ENCODE results near the gene TMEM186. TPM values are rescaled to one million over a fixed set of nuclear protein-coding genes. Genes with fewer than 3 reads are reported as not detected.
A peak's percentile ranks its signal among the peaks of the same experiment; 100 is the strongest.
"Not testable (repeated sequence)": the region's sequence is repeated elsewhere in the genome, so short reads cannot be mapped to it uniquely, and the experiment has no call there.

The TMEM186 gene
- 7.5 and 11.7 TPM in 2 replicates for total RNA-seq (2014; rRNA removed; shearing (Covaris generic))

- peak; percentile 96 for DNase-seq (ENCODE audit: low spot score)
Measured at GRCh38 chr16:8797364-8798173, at the start of gene TMEM186, which contains the start of gene PMM2. TMEM186 (minus strand) TSS chr16:8797639; CDS start chr16:8797614, 25 bp downstream. PMM2 (plus strand) TSS chr16:8797839; CDS start chr16:8797883, 44 bp downstream.

DNA sequence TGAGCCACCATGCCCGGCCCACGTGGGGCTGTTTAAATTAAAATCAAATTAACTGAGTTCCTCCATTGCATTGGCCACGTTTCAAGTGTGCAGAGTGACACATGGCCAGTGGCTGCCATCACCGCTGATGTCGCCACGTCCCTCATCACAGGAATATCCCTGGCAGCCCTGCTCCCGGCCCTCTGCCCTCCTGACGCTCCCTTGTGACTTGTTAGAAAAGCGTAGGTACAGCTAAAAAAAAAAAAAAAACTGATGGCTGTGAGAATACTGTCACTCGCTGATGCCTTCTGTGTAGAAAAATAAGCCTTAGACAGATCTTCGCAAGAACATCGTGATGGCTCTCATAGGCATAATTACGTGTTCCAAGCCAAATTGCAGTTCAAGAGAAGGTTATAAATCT, 49.7 kb upstream of the TMEM186 start:
- DNase-seq (ENCODE audit: low spot score) = no peak

DNA sequence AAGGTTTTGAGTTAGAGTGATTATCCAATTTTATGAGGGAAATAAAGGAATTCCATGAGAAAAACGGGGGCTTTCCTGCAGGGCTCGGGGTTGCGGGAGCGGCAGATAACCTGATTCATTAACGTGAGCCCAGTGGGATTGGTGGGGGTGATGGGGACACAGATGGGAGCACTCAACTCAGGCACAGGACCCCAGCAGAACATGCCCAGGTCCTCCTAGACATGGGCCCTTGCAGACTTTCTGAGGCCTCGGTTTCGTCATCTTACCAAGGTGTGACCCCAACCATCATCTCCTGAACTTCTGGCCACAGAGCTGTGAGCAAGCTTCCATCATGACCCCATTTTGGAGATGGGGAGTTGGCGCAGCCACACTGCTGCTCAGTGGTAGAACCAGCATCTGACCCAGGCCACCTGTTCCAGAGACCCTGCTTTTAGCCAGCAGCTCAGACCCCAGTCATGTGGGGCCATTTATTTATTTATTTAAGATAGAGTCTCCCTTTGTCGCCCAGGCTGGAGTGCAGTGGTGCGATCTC, 49.0 kb upstream of the TMEM186 start:
- DNase-seq (ENCODE audit: low spot score) = no peak

DNA sequence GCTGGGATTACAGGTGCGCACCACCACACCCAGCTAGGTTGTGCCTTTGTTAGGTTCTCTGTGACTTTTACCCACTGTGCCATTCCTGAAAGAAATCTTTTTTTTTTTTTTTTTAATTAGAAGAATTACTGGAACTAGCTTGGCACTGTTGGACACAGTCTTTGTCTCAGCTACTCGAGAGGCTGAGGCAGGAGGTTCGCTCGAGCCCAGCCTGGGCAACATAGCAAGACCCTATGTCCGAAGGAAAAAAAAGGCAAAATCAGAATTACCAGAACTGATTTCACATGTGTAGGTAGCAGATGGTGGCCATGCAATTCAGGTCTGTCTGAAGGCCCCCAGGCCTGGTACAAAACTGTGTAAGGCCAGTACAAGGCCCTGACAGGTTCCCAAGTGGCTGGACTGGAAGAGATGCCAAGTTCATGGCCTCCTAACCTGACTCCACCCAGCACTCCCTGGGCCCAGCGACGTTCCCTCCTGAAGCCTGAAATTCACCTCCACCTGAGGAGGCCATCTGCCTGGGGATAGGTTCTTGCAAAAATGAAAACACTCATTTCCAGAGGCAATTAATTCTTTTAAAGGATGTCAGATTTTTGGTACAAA, 48.4 kb upstream of the TMEM186 start:
- DNase-seq (ENCODE audit: low spot score) = no peak

DNA sequence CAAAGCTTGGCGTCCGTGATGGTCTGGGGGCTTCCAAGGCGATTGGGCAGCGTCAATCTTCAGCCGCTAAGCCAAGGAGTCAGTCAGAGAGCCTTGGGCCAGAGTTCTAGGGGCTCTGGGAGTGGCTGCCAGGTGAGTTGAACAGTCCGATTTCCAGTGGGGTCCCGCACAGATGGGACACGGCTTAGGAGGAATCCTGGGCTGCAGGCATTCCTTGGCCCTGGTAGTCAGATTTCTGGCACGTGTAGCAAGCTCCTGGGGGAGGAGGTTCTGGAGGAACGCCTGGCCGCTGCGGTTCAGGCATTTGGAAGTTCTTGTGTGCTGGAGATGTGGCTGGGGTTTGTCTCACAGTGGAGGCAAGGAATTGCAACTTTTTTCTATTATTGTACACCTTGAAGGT, 45.9 kb upstream of the TMEM186 start:
- not testable (repeated sequence) for DNase-seq (ENCODE audit: low spot score)

GRCh38 chr16:8842016-8842415, 44.6 kb upstream of the TMEM186 start:
- DNase-seq (ENCODE audit: low spot score) = not testable (repeated sequence)

GRCh38 chr16:8837594-8837993, 40.2 kb upstream of the TMEM186 start:
- DNase-seq (ENCODE audit: low spot score) = not testable (repeated sequence)

DNA sequence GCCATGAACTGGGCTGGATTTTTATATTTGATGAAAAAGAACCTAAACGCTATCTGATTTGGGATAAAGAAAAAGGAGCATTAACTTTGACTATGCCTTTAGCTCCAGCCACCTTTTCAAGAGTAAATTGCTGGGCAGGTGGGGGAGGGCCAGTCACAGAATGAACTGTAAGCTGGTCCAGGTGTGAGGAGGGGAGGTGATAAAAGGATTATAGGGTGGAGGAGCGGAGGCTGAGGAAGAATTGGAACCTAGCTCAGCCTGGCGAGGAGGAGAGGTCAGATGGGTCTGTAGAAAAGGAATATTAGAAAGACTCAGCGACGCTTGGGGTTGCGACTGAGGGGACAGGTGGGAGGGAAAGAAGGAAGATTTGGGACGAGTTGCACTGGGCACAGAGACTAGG, 39.4 kb upstream of the TMEM186 start:
- not testable (repeated sequence) for DNase-seq (ENCODE audit: low spot score)

DNA sequence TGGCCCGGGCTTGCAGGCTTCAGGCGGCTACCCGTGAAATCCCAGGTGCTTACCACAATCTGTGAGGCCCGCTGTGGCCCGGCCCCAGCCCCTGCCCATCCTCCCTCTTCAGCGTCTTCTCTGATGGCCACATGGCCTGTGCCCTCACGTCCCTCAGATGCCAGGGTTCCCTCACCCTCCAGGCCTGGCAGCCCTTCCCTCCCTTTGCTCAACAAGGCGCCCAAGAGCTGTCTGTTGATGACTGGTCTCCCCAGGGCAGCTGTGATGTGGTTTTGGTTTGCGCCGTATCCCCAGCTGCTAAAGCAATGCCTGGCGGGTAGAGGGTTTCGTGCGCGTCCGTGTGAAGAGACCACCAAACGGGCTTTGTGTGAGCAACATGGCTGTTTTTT, 35.3 kb upstream of the TMEM186 start:
- DNase-seq (ENCODE audit: low spot score) = no peak

DNA sequence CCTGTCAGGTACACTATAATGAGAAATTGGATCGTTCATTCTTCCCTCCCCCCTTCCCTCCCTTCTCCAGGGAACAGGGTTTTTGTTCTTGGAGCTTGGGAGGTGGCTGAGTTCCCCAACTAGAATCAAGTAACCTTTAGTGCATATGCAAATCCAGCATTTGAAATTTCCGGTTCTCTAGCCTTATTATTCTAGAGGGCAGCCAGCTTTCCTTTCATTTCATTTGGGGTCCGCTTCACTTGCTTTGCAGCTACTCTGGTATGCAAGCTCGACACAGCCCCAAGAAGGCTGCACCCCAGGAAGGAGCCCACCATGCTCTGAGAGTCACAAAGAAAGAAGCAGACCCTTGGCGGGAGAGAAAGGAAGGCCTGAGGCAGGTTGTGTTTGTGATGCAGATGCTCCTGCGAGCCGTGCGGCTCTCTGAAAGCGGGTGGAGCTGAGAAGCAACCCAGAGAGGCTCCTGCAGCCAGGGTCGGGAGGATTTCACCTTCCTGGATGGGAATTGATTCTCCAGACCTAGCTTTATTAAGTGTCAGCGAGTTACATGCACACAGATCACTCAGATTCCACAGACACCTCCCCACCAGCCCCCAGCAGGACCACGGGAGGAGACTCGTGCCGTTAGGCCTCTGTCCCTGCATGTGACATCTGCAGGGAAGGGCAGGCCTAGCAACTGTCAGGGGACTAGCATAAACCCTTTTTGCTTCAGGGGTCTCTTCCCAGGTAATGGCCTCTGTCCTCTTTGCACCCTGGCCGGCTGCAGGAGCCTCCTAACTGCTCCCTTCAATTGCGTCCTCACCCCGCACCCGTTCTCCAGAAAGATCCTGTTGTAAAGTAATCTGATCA, 34.7 kb upstream of the TMEM186 start:
- no peak for DNase-seq (ENCODE audit: low spot score)

GRCh38 chr16:8831450-8831849, 34.0 kb upstream of the TMEM186 start:
- no peak for DNase-seq (ENCODE audit: low spot score)

- DNase-seq (ENCODE audit: low spot score) = no peak
Measured at GRCh38 chr16:8828541-8829165, 31.2 kb upstream of the TMEM186 start.

DNA sequence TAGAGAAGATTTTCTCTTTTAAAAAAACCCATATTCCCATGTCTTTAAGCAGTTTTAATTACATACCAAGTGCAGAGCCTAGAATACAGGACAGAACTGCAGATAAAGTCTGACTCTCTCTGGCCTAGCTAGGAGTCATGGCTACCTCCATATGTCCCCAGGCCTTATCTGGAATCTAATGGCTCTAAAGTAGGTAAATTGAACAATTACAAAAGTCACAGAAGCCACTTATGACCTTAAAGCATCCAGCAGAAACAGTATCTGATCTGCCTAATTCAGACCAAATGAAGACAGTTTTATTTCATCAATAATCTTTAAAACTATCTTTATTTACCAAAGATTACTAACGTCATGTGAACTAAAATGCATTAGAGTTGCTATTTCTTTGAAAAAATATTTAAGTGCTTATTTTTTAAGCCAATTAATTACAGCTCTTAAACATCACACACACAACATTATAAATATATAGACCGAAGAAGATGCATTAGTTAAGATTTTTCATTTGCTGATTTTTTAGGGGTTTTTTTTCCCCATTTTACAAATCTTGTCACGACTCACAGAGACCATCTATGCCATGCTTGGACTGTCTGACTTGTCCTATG, 28.9 kb upstream of the TMEM186 start:
- DNase-seq (ENCODE audit: low spot score) = no peak

- DNase-seq (ENCODE audit: low spot score) = no peak
Measured at GRCh38 chr16:8822403-8822802, 25.0 kb upstream of the TMEM186 start.

- DNase-seq (ENCODE audit: low spot score) = no peak
Measured at GRCh38 chr16:8819411-8820034, 22.1 kb upstream of the TMEM186 start.

- DNase-seq (ENCODE audit: low spot score) = no peak
Measured at GRCh38 chr16:8818504-8819270, 21.2 kb upstream of the TMEM186 start.

- no peak for DNase-seq (ENCODE audit: low spot score)
Measured at GRCh38 chr16:8816967-8817655, 19.7 kb upstream of the TMEM186 start.

DNA sequence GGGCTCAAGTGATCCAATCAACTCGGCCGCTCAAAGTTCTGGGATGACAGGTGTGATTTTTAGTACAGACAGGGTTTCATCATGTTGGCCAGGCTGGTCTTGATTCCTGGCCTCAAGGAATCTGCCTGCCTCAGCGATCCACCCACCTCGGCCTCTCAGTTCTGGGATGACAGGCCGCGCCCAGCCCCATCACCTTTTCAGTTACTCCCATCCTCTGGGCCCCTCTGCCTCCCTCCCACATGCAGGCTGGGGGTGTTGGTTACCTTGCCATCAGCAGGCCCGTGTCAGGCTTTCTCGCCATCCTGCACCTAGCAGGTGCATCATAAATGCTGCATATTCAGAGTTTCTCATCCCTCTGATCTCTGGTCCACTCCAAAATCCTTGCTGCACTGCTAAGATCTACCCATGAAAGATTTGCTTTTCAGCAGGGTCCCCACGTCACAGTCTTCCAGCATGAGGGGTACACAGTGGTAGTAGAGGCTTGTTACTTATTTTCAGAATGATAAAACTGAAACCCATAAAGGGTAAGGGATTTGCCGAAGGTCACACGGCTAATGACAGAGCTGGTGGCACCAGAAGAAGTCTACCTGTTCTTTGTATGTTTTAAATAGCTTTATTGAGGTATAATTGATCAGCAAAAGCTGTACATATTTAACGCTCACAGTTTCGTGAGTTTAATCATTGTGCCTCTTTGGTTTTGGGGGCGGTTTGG, 16.8 kb upstream of the TMEM186 start:
- no peak for DNase-seq (ENCODE audit: low spot score)

Measured in HT-29 (cell line).